ENCODE results near the gene RUFY1.

DNA sequence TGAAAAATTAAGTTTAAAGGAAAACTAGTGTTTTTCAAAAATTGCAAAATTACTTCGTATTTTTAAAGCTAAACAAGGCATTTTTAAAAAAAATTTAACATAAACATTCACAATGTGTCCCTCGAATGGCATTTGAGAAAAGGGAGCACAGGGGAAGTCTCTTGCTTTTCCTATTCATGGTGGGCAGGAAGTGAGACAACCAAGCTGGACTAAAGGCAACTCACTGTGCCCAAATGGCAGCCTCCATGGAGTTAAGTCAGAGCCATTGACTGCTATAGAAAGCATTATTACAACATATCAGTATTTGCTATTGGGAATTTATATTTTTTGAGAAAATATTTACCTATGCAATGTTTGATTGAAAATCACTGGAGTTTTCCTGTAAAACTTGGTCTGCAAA is 64.8 kb downstream of the RUFY1 start:
- no peak for TF ChIP-seq POLR2A (IDR thresholded peaks at IDR 0.05; ENCODE audit: low read depth, low read length)
- no peak for TF ChIP-seq SPI1 (IDR thresholded peaks at IDR 0.05; ENCODE audit: low read depth, low read length)
- TF ChIP-seq TAF1 (IDR thresholded peaks at IDR 0.05; ENCODE audit: low read depth, low read length) = no peak
- no peak for TF ChIP-seq POLR2AphosphoS5 (IDR thresholded peaks at IDR 0.05; ENCODE audit: low read depth, low read length)
- TF ChIP-seq PAX5 (IDR thresholded peaks at IDR 0.05; ENCODE audit: insufficient read depth, low read length, severe bottlenecking) = no peak
